HG02759 (cell line): ENCODE measurements around the gene CGREF1.
"Not testable (repeated sequence)": the region's sequence is repeated elsewhere in the genome, so short reads cannot be mapped to it uniquely, and the experiment has no call there.

Source experiments
- ATAC-seq: cut with Tn5 transposase; IDR thresholded peaks from one replicate; pipeline ENCODE4 v1.9.1; 2021; ENCODE audit warnings: mild to moderate bottlenecking, moderate library complexity; ENCODE audit not compliant: unreplicated experiment

The CGREF1 gene

DNA sequence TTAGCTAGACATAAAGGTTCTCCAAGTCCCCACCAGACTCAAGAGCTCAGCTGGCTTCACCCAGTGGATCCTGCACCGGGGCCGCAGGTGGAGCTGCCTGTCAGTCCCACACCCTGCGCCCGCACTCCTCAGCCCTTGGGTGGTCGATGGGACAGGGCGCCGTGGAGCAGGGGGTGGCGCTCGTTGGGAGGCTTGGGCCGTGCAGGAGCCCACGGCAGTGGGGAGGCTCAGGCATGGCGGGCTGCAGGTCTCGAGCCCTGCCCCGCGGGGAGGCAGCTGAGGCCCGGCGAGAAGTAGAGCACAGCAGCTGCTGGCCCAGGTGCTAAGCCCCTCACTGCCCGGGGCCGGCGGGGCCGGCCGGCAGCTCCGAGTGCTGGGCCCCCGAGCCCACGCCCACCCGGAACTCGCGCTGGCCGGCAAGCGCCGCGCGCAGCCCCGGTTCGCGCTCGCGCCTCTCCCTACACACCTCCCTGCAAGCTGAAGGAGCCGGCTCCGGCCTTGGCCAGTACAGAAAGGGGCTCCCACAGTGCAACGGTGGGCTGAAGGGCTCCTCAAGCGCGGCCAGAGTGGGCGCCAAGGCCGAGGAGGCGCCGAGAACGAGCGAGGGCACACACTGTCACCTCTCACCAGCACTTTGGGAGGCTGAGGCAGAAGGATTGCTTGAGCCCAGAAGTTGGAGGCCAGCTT lies 7.4 kb downstream of the CGREF1 start:
- not testable (repeated sequence) for ATAC-seq

DNA sequence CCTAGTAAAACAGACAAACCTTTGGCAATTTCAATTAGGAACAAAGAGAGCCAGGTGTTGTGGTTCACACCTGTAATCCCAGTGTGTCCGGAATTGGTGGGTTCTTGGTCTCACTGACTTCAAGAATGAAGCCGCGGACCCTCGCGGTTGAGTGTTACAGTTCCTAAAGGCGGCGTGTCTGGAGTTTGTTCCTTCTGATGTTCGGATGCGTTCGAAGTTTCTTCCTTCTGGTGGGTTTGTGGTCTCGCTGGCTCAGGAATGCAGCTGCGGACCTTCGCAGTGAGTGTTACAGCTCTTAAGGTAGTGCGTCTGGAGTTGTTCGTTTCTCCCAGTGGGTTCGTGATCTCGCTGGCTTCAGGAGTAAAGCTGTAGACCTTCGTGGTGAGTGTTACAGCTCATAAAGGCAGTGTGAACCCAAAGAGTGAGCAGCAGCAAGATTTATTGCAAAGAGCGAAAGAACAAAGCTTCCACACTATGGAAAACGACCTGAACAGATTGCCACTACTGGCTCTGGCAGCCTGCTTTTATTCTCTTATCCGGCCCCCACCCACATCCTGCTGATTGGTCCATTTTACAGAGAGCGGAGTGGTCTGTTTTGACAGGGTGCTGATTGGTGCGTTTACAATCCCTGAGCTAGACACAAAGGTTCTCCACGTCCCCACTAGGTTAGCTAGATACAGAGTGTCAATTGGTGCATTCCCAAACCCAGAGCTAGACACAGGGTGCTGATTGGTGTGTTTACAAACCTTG lies 8.2 kb downstream of the CGREF1 start:
- ATAC-seq = not testable (repeated sequence)

DNA sequence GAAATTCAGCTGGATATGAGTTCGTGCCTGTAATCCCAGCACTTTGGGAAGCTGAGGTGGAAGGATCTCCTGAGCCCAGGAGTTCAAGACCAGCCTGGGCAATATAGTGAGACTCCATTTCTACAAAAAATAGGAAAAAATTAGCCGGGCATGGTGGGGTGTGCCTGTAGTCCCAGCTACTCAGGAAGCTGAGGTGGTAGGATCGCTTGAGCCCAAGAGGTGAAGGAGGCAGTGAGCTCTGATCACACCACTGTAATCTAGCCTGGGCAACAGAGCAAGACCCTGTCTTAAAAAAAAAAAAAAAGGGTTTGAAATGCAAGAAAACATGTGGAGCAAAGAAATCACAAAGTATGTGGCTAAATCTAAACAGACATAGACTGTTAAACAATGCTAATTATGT lies 9.8 kb downstream of the CGREF1 start:
- ATAC-seq = no peak

DNA sequence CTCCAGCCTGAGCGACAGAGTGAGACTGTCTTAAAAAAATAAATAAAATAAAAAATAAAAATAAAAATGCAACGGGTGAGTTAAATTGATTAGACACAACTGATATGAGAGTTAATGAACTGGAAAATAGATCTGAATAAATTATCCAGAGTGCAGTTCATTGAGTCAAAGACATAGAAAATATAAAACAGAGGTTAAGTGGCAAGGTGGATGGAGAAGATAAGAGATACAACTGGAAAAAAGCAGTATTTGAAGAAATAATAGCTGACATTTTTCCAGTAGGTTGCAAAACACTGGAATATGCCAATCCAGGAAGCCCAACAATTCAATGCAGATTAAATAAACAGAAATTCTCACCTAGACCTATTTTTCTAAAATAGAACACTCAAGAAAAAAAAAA lies 10.7 kb downstream of the CGREF1 start:
- no peak for ATAC-seq

DNA sequence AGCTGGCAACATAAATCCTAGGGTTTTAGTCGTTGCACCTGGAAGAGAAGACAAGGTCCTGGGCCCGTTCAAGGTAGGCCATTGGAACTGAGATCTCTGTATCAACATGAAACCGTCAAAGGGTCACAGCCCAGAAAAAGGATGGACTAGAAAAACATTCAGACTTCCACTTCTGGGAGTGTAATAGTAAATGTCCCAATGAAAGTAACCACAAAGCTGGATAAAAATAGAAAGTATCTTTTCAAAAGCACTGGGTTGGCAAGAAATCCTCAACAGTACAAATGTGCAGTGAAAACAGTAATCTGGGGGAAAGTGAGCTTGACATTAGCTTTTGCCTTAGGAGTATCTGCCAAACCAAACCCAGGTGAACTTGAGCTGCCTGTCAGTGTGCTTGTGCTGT lies 12.9 kb downstream of the CGREF1 start:
- no peak for ATAC-seq

DNA sequence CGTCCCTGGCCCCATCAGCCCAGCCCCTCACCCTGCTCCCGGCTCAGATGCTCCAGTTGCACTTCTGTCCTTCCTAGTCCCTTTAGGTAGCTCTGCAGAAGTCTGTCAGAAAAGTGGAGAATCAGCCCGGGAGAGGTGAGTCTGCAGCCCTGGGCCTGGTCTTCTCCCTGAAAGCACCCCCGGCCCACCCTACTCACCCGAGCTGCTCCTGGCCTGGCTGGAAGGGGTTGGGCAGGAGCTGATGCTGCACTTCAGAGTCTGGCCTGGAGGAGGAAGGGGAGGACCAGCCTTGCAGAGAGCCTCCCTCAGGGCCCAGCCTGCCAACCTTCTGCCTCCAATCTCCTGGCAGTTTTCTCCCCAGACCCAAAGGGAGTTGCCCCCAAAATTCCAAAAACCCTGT lies 16.6 kb downstream of the CGREF1 start:
- no peak for ATAC-seq

DNA sequence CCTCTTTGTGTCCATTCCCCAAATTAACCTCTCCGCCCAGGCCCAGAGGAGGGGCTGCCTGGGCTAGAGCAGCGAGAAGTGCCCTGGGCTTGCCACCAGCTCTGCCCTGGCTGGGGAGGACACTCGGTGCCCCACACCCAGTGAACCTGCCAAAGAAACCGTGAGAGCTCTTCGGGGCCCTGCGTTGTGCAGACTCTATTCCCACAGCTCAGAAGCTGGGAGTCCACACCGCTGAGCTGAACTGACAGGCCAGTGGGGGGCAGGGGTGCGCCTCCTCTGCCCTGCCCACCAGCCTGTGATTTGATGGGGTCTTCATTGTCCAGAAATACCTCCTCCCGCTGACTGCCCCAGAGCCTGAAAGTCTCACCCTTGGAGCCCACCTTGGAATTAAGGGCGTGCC lies 18.9 kb downstream of the CGREF1 start:
- no peak for ATAC-seq

DNA sequence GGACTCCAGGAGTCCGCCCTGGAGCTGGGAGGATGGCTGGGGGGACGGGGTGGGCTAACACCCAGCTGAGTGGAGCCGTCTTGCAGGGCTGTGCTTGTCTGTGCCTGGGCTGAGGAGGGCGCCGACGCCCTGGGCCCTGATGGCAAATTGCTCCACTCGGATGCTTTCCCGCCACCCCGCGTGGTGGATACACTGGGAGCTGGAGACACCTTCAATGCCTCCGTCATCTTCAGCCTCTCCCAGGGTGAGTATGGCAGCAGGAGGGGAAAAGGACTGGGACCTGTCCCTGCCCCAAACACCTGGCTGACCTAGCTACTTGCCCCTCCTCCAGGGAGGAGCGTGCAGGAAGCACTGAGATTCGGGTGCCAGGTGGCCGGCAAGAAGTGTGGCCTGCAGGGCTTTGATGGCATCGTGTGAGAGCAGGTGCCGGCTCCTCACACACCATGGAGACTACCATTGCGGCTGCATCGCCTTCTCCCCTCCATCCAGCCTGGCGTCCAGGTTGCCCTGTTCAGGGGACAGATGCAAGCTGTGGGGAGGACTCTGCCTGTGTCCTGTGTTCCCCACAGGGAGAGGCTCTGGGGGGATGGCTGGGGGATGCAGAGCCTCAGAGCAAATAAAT lies 19.5 kb downstream of the CGREF1 start:
- no peak for ATAC-seq

DNA sequence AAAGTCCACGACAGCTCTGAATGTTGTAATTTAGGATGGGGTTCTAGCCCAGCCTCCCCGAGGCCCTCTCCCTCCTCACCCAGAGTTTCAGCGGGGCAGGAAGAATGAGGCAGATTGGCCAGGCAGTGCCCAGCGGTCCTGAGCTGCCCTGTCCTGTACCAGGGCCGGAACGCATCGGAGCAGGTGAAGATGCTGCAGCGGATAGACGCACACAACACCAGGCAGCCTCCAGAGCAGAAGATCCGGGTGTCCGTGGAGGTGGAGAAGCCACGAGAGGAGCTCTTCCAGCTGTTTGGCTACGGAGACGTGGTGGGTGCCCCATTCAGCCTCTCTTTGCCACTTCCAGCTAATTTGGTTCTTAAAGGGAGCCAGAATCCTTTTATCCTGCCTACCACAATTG lies 21.6 kb downstream of the CGREF1 start:
- no peak for ATAC-seq

DNA sequence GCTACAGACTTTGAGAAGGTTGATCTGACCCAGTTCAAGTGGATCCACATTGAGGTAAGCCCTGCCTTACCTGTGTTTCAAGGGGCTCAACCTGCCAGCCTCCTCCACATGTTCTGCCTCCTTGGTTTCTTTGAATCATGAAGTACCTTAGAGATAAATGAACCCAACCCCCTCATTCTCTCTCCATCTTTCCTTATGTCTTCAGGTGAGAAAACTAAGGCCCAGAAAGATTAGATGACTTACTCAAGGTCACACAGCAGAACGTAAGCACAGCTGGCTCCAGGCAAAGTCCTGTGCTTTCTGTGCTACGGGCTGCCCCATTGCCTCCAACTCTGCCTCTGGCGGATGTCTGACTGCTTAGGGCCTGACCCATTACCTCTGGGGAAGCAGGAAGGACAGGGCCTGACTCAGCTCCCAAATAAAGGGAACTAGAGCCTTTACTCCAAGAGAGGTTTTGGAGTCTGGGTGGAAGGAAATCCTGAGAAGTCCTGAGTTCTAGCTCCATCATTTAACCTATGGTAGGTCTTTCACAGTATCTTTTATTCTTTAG lies 22.1 kb downstream of the CGREF1 start:
- ATAC-seq = no peak

DNA sequence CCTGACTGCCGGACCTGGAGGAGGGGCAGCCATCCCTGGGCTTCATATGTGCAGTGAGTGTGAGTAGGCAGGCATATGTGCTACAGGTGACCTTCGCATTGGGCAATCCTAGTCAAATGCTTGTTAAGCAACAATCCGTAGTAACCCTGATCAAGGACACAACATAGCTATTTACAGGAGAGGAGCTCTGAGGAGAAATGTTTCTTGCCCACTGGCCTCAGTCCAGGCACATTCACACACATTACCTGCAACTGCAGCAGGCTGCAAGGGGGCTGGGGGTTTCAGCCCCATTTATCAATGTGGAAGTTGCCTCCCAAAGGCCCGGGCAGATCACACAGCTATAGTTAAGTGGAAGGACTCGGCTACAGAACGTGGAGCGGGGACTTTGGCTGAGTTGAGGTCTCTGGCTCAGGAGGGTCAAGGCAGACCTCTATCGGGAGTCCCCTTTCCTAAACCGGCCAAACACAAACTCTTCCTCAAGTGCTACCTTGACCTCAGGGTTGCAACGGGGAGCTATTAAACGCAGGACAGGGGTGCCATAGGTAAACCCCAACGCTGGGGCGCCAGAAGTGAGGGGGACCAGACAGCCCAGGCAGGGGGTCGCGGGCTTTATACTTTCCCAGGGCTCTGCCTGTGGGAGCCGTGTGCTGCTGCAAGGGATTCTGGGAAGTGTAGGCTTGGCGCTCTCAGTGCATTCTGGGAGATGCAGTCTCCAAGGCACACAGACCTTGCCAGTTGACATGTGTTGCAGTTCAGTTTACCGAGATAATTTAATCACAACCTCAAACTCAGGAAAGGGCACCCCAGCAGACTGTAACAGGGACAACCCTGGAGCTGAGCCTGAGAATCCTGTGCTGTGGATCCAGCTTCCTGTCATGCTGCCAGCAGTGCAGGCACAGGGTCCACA lies 22.9 kb downstream of the CGREF1 start:
- ATAC-seq = peak; percentile 44

DNA sequence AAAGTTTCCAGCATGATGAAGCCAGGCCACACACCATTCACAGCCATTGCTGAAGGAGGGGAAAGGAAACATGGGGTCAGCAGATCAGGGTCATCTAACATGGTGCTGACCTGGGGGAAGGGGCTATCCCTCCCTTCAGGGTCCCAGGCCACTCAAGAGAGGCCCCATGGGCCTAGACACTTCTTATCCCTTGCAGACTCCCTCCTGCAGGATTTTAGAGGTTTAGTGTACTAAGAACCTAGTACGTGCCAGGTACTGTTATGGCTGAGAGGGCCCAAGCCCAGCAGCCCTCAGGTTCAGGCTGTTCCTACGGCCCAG lies 23.5 kb downstream of the CGREF1 start:
- no peak for ATAC-seq

DNA sequence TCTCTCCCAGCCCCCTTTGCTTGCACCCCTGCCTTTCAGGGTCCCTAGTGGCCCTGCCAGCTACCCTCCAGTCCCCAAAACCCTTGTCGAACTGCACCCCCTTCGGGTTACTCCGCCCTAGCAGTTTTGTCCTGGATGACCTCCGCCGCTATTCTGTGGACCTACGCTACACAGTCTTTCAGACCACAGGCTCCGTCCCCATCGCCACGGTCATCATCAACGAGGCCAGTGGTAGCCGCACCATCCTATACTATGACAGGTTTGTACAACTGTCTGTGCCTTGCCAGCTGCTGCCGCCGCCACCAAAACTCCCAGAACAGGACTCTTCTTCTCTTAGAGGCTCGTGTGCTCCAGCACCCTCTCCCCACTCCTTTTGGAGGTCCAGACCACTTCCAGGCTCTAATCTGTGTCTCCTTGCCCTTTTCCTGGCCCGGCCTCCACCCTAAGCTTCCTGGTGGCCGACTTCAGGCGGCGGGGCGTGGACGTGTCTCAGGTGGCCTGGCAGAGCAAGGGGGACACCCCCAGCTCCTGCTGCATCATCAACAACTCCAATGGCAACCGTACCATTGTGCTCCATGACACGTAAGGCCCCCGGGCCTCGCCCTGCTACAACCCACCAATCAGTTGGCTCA lies 24.5 kb downstream of the CGREF1 start:
- no peak for ATAC-seq

DNA sequence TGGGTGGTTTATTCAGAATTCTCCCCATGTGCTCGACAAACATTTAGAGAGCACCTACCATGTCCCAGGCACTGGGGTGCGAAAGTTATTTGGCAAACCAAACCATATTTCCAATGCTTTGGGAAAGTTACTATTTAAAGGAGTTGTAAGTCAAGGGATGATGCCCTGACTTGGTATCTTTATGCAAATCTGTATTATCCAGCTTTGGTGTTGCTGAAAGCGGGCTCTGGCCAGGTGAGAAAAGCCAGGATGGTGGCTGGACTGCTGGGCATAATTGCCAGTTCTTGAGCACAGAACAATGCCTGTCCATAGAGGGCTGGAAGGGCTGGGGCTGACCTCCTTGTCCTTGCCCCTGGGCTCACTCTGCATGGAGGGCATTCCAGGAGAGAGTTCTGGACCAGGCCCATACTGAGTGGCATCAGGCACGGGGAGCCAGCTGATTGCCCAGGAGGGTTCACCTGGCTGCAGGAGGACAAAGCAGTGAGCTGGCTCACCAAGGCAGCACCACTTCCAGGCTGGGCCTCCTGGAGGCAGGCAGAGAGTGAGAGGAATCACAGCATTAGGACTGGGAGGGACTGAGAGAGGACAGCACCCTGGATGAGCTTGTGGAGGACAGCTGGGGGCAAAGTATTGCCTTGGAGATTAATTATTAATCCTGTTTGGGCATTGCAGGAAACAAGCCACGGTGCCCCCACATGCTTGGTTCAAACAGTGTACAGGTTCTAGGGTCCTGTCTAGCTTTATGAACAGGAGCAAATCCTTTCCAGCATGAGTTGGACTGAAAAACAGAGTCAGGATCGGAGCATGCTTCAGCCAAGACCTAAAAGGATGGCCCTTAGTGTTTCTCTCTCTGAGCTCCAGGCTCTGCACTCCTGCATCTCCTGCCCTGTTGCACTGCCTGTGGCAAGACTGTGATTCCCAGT lies 25.2 kb downstream of the CGREF1 start:
- ATAC-seq = no peak

DNA sequence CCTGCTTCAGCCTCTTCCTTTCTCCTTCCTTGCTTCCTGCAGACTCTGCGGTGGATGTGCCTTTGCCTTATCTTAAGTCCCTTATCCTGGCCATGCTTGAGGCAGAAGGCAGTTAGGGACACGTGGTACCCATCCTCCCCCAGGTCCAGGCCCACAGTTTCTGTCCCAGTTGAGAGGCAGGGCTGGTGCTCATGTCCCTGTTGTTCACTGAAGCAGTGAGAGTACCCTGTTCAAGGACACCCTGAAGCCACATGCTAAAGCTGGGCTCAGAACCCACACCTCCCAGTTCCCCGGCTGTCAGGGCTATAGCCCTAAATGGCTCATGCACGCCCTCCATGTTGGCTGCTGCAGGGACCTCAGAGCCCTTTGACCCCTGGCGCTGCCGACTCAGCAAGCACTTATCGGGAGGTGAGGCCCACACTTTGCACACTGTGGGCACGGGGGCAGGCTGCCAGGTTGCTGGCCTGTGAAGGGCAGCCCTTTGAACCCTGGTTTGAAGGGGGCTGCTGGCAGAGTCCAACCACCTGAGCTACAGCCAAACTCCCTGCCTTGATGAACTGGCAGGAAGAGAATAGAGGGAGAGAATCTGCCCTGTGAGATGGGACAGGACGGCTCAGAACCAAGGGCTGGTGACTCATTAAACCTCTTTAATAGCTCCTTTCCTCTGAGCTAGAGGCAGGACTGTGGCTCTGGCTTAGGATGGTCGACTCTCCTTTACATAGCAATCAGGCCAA lies 26.1 kb downstream of the CGREF1 start:
- ATAC-seq = no peak

DNA sequence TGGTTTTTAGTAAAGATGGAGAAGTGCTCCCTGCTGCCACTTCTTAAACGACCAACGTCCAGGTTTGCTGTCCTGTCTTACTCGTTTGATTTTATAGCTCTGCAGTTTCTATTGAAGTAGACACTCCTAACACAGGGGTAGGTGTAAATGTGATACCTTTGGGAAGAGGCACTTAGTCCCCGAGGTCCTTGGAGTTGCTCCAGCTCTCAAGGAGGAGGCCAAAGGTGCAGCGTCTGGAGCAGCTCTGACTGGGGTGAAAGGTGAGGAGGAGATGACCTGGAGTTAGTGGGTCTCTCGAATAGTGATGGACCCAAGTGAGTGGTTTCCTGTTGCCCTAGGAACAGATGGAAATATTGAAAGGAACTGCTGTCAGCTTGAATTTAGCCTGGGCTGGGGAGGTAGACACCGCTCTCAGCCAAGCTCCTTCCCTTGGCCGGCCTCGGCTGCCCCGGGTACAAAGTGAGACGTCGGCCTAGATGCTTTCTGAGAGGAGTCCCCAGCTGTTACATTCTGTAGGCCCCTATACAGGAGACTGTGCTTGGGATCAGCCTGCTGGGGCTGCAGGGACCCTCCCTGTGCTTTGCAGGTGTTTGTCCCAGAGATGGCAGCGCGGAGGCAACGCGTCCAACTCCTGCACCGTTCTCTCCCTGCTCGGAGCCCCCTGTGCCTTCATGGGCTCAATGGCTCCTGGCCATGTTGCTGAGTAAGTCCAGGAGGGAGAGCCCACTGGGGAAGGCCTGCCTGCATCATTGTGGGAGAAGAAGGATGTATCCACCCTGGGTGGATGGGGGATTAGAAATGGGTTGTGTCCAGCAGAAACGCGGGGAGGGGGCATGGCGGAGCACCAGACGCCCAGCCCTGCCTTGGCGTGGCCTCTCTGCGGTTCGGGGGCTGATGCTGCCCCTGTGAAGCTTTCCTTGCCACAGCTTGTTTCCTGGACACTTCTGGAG lies 26.9 kb downstream of the CGREF1 start:
- ATAC-seq = no peak

DNA sequence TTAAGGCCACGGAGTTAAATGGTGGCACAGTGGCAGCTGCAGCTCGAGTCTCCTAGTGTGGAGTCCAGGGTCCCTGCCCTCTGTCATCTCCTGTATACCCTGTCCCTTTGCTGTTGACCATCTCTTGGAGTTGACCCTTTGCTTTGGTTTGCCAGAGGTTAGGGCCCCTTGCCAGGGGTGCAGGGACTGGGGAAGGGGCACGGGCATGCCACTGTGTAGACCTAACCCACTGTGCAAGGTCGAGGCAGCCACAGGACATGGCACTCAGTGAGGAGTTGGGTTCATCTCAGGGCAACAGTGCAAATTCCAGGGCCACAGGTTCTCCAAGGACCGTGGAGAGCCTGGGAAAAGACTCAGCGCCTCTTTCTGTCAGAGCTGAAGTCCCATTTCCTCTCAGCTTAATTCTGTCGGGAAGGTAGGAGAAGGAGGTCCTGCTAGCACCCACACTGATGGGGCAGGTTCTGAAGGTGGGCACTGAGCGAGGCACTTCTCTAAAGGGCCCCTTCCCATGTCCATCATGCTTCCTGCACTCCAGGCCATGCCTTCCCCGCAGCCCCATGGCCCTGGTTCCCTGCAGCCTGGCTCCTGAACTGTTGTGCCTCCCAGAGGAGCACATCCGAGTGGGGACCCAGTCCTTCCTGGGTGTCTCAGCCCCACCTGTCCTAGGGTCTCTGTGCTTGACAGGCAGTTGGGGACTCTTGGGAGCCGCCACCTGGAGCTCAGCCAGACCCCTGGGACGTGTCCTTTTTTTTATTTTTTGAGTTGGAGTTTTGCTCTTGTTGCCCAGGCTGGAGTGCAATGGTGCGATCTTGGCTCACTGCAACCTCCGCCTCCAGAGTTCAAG lies 29.6 kb downstream of the CGREF1 start:
- ATAC-seq = no peak
